HG02840 (cell line): Measurements from ENCODE around the gene MBP.

Source experiments
- ATAC-seq: cut with Tn5 transposase; IDR thresholded peaks from one replicate; pipeline ENCODE4 v1.9.1; 2021; ENCODE audit warnings: mild to moderate bottlenecking, moderate library complexity, moderate number of reproducible peaks; ENCODE audit not compliant: unreplicated experiment, low FRiP score

The MBP gene

GRCh38 chr18:77088963-77089722 lies 43.4 kb downstream of the MBP start:
- ATAC-seq: no peak

DNA sequence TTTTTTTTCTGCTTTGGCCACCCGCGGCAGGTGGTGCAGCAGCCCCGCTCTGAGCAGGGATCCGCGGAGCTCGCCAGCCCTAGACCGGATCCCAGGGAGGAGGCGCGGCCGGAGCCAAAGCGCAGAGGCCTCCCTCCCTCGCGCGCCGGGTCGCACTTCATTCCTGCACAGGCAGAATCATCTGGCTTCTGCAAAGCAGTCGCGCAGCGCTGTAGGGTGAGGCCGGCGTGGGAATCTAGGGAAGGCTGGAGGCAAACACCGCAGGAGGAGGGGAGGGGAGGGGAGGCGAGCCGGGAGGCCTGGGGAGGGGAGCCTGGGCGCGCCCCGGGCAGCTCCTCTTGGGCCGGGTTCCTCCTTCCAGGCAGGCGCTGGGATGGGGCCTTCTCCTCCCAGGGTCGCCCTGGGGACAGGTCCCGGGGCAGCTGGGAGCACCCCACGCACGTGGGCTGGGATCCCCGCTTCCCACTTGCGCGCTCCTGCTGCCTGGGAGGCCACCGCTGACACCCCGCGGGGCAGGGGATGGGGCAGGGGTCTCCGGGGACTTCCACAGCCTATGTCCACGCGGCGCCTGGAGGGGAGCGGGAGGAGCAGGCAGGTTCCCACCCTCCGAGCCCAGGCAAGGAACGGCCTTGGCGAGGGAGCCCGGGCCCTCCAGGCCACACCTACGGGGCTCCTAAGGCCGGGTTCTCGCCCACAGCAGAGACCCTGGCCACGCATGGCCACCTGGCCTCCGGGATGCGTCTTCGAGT lies 45.0 kb downstream of the MBP start:
- ATAC-seq: no peak

DNA sequence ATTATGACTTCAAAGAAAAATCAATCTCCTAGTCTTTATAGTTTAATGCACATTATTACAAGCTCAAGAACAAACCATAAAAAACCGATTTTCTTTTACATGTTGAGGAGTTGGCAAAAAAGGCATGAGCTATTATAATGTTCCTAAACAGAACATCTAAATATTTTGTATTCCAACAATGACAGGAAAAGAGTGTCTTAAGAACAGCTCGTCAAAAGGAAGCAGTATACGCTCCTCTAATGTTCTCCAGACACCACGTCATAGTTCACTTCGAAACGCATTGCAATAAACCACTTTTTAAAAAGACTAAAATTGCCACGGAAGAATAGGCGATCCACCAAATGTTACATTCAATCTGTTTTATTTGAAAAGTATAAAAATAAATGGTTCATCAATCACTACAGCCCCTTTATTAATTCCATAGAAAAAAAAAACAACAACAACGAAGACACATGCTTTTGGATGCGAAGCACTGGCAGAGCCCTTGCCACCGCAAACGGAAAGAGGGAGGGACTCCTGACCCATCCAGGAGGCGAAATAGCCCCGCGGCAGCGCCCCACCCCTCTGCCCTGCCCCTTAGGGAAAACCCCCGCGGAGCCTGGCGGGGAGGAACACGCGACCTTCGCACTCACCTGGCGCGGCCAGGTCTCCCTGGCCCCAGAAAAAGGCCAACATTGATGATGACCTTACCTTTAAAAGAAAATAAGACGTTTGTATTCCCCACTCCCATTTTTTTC lies 45.8 kb downstream of the MBP start:
- ATAC-seq: no peak

DNA sequence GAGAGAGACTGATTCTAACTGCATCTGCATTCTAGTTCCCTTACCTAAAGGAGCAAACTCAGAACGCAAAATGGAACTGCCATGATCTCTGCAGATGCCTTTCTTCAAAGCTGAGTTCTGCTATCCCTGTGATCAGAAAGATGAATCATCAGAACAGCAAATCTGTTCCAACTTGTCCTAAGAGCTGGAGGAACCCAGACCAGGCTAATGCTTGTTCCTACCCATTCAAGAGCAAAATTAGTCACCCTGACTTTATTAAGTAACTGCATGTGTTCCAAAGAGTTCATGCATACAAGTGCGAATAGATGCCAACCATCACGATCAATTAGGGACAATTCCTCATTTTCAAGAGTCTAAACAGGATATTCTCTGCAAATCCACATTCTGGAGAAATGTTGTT lies 46.5 kb downstream of the MBP start:
- ATAC-seq: no peak

DNA sequence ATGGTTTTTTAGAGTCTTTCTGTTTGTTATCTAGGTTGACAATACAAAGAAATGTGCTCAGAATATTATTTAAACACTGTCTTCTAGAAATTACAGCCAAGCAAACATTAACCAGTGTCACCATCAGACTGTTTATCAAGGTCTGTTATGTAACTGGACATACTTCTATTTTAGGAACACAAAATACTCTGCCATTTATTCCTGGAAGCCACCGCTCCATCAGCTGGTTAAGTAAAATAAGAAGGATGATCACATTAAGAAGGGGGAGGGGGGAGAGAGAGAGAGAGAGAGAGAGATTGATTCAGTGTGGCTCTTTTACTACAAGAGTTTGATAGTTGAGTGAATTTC lies 47.9 kb downstream of the MBP start:
- no peak for ATAC-seq

DNA sequence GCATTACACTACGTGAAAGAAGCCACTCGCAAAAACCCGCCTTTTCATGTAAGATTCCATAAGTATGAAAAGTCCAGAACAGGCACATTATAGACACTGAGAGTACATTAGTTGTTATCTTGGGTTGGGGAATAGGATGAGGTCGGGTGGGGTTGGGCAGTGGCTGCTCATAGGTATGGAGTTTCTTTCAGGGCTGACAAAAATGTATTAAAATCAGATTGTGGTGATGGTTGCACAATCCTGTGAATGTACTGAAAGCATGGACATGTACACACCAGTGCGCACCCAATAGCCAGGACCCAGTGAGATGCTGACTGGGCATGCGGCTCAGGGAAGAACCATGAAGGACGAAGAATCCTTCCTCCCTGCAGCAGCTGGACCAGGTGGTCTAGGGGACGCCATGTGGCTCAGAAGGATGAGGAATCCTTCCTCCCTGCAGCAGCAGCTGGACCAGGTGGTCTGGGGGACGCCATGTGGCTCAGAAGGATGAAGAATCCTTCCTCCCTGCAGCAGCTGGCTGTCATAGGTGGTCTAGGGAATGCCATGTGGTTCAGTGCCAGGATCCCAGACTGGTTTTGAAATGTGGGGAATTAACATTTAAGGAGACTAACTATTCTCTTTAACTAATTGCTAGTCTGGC lies 50.1 kb downstream of the MBP start:
- ATAC-seq: no peak

DNA sequence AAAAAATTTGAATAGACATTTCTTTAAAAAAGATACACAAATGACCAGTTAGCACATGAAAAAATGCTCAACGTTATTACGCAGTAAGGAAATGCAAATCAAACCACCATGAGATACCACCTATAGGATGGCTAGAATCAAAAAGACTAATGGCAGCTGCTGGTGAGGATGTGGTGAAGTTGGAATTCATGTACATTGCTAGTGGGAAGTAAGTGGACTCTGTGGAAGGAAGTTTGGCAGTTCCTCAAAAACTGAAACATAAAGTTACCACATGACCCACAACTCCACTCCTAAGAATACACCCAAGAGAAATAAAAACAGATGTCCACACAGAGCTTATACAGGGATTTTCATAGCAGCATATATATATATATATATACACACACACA lies 51.2 kb downstream of the MBP start:
- no peak for ATAC-seq

DNA sequence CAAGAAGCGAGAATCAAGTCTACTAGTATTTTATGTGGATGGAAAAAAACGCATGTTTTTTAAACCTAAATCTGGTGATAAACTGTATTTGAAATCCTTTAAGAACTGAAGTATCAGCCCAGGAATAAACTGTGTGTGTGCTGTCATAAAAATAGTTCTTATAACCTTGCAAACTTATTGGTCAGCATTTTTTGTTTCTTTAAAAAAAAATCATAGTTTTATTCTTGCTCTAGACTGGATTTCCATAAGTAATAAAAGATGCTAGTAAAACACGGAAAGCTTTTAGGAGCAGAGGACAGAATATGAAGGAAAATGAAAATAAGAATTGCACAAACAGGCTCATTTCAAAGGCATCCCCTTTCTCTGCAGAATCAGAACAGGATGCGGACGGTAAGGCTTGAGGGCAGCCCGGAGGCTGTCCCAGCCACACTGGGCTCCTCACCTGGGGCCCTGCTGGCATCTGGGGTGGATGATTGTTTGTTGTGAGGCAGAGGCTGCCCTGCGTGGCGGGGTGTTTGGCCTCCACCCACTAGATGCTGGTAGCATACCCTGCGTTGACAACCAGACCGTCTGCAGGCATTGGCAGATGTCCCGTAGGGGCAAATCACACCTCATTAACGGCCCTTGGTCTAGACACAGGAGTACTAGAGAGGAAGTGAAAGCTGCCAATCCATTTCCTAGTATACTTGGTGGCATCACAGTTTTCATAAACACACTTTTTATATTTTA lies 52.5 kb downstream of the MBP start:
- peak; percentile 69 for ATAC-seq

DNA sequence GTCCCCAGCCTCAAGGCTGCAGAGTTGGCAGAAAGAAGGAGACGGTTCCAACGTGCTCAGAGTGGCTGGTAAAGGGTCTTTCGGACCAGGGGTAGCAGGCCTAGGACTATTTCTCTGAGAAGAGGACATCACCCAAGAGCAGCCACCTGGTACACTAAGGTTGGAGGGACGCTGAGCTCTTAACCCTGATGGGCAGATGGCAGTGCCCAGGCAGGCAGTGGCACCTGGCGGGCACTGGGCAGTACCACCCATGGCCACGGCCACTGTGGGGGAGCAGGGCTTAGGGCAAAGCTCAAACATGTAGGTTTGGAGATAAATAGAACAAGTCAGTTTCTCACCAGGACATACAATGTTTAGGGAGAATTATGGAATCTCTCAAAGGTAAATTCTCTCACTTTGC lies 53.5 kb downstream of the MBP start:
- ATAC-seq: no peak

- no peak for ATAC-seq
Observed at GRCh38 chr18:77078690-77079070, 53.9 kb downstream of the MBP start.

GRCh38 chr18:77077941-77078689 lies 54.5 kb downstream of the MBP start:
- no peak for ATAC-seq

- no peak for ATAC-seq
Observed at GRCh38 chr18:77077401-77077800, 55.2 kb downstream of the MBP start.

DNA sequence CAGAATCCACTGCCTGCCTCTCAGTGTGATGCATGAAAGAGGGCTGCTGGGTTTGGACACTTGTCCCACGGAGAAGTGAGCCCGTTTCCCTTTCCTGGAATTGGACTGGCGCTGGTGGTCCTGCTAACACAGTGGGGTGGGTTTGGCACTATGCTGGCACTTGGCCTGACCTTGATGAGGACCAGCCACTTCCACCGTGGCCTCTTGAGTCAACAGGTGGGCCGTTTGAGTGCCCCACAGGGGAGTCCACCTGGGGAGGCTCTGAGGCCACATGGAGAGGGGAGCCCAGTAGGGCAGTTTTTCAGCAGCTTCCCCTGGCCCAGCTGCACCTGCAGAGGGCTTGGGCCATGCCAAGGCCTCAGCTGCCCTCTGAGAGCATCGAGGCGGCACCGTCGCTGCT lies 56.5 kb downstream of the MBP start:
- no peak for ATAC-seq

- no peak for ATAC-seq
Observed at GRCh38 chr18:77074431-77074830, 58.2 kb downstream of the MBP start.

- ATAC-seq: no peak
Observed at GRCh38 chr18:77073336-77074093, 59.1 kb downstream of the MBP start.

DNA sequence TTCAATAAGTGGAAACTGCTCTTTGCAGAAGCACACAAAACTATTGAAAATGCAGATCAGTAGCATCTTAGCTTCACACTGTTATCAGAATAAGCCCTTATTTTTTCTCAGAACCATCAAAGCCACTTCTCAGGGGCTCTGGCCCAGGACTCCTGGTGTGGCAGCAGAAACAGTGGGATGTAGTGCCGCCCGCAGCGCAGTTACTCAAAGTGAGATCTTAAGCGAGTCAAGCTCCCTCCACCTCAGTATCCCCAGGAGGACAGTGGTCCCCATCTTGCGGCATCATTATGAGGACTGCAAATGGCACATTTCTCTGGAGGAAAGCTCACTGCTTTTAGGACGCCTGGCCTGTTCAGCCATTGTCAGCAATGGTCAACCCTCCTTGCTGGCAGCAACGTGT lies 60.0 kb downstream of the MBP start:
- no peak for ATAC-seq

- no peak for ATAC-seq
Observed at GRCh38 chr18:77071711-77072292, 60.8 kb downstream of the MBP start.

GRCh38 chr18:77071061-77071460 lies 61.5 kb downstream of the MBP start:
- ATAC-seq: no peak

- no peak for ATAC-seq
Observed at GRCh38 chr18:77070627-77071026, 62.0 kb downstream of the MBP start.
